ENCODE measurements around the gene CFAP61.

CFAP61 gene

DNA sequence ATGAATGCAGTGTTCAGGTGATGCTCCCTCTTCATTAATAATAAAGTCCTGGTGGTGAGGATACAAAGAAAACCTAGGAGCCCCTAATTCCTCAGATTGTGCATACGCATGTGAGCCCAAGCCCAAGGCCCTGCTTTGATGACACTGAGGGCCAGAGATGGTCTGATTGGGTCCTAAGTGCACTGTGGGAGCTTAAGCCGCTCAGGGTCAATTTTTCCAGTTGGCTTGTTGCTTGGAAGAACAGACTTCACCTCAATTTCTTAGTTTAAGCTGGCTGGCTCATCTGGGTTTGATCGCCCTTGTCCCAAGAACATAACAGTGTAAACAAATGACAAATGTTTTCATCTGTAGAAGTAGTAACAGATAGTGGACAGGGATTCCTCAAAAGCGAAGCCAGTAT is 357.0 kb downstream of the CFAP61 start:
- DNase-seq: no peak
